HepG2 (cell line): ENCODE measurements around the gene TMEM270. TPM values are rescaled to one million over a fixed set of nuclear protein-coding genes. Genes with fewer than 3 reads are reported as not detected.

Source experiments
- ARID3A ChIP-seq: IDR thresholded peaks from 2 replicates; pipeline ENCODE4 v1.6.1; 2012; ENCODE audit warnings: low read depth, low read length, improper control_type of control experiment
- BCL3 ChIP-seq: sonication (generic); formaldehyde crosslinking; IDR thresholded peaks from 2 replicates; pipeline ENCODE4 v1.5.1; 2020; ENCODE audit warnings: mild to moderate bottlenecking, missing genetic modification reagents, moderate library complexity
- DMTF1 ChIP-seq: sonication (generic); formaldehyde crosslinking; IDR thresholded peaks from 2 replicates; pipeline ENCODE4 v1.4.0; 2020; ENCODE audit warnings: mild to moderate bottlenecking, missing genetic modification reagents
- FOXK2 ChIP-seq: fragments of 450-650 bp; IDR thresholded peaks from 2 replicates; pipeline ENCODE4 v1.6.1; 2016
- MAFG ChIP-seq: sonication (generic); formaldehyde crosslinking; IDR thresholded peaks from 2 replicates; pipeline ENCODE4 v1.5.1; 2020; ENCODE audit warnings: mild to moderate bottlenecking, missing genetic modification reagents
- MYC ChIP-seq: sonication (generic); formaldehyde crosslinking; IDR thresholded peaks from 2 replicates; pipeline ENCODE4 v1.9.0; 2021; ENCODE audit warnings: missing genetic modification reagents, borderline replicate concordance
- SIN3B ChIP-seq: fragments of 150-350 bp; IDR thresholded peaks from 2 replicates; pipeline ENCODE4 v1.6.1; 2014; ENCODE audit warnings: low read length
- TRIM24 ChIP-seq: sonication (generic); formaldehyde crosslinking; IDR thresholded peaks from 2 replicates; pipeline ENCODE4 v1.8.0; 2022; ENCODE audit warnings: mild to moderate bottlenecking, missing genetic modification reagents
- ZBTB34 ChIP-seq: sonication (generic); formaldehyde crosslinking; IDR thresholded peaks from 2 replicates; pipeline ENCODE4 v1.8.0; 2022; ENCODE audit warnings: mild to moderate bottlenecking, missing genetic modification reagents
- ZFP36 ChIP-seq: fragments of 150-350 bp; IDR thresholded peaks from 2 replicates; pipeline ENCODE4 v1.6.1; 2018; ENCODE audit warnings: borderline replicate concordance, low read length, low read depth; ENCODE audit not compliant: partially characterized antibody
- ZIK1 ChIP-seq: sonication (generic); formaldehyde crosslinking; IDR thresholded peaks from 2 replicates; pipeline ENCODE4 v1.5.0; 2020; ENCODE audit warnings: mild to moderate bottlenecking, low read depth, missing genetic modification reagents, borderline replicate concordance
- ZMAT5 ChIP-seq: sonication (generic); formaldehyde crosslinking; IDR thresholded peaks from 2 replicates; pipeline ENCODE4 v1.5.0; 2020; ENCODE audit warnings: mild to moderate bottlenecking, low read depth, missing genetic modification reagents, borderline replicate concordance
- ZNF276 ChIP-seq: sonication (generic); formaldehyde crosslinking; IDR thresholded peaks from 2 replicates; pipeline ENCODE4 v1.4.0; 2020; ENCODE audit warnings: mild to moderate bottlenecking, low read depth, missing genetic modification reagents
- ZNF33A ChIP-seq: sonication (generic); formaldehyde crosslinking; IDR thresholded peaks from 2 replicates; pipeline ENCODE4 v1.5.1; 2020; ENCODE audit warnings: missing genetic modification reagents, mild to moderate bottlenecking, moderate library complexity, borderline replicate concordance
- ZNF431 ChIP-seq: sonication (generic); formaldehyde crosslinking; IDR thresholded peaks from 2 replicates; pipeline ENCODE4 v1.9.0; 2022; ENCODE audit warnings: missing genetic modification reagents, low read depth, mild to moderate bottlenecking, borderline replicate concordance
- ZNF468 ChIP-seq: sonication (generic); formaldehyde crosslinking; IDR thresholded peaks from 2 replicates; pipeline ENCODE4 v1.8.0; 2022; ENCODE audit warnings: mild to moderate bottlenecking, moderate library complexity, missing genetic modification reagents
- ZNF782 ChIP-seq: sonication (generic); formaldehyde crosslinking; IDR thresholded peaks from 2 replicates; pipeline ENCODE4 v1.4.0; 2020; ENCODE audit warnings: missing genetic modification reagents, mild to moderate bottlenecking, borderline replicate concordance
- ZNF790 ChIP-seq: sonication (generic); formaldehyde crosslinking; IDR thresholded peaks from 2 replicates; pipeline ENCODE4 v1.8.0; 2022; ENCODE audit warnings: missing genetic modification reagents, mild to moderate bottlenecking, borderline replicate concordance
- ZSCAN12 ChIP-seq: sonication (generic); formaldehyde crosslinking; IDR thresholded peaks from 2 replicates; pipeline ENCODE4 v1.9.0; 2021; ENCODE audit warnings: mild to moderate bottlenecking, missing genetic modification reagents
- polyA plus RNA-seq, 8 experiments: library from polyadenylated mRNA; depleted of rRNA in 3 of 8; stranded (reverse) in 7 of 8; unstranded in 1 of 8; fragments of >200 nt; fragmentation: Illumina TruSeq in 4 of 8; extraction: Trizol in 4 of 8; gene quantifications; 2 replicates each; pipeline versions ENCODE4 v1.2.1 to v1.2.3, GENCODE V29; 2011 to 2016; ENCODE audit warnings: low read depth in 4 of 8, missing spikeins in 1 of 8, mixed read lengths in 1 of 8; ENCODE audit not compliant: insufficient read depth in 1 of 8
- total RNA-seq, 5 experiments: library from RNA; depleted of rRNA; stranded (reverse); fragments of >200 nt; fragmentation: Illumina TruSeq; extraction: Trizol; gene quantifications; 2 replicates each; pipeline ENCODE4 v1.2.3, GENCODE V29; 2016; ENCODE audit warnings: low read depth in 1 of 5

TMEM270 gene
- total and polyA plus RNA-seq, 2 of the 13 experiments (the other 11 are each of a cell fraction or from before 2014, with no cell fraction given) = not detected

GRCh38 chr7:73842067-73842976 lies 18.6 kb upstream of the TMEM270 start, which contains the start of gene METTL27 (continued):
- no peak for TF ChIP-seq DMTF1 (CRISPR knock-in tag)
- TF ChIP-seq ZFP36 = no peak
- no peak for TF ChIP-seq ZNF33A (CRISPR knock-in tag)
- TF ChIP-seq ZSCAN12 (CRISPR knock-in tag) = no peak
- 0 out of 2 replicates have a peak, but pooled peaks have one; percentile 10 for TF ChIP-seq ZNF782 (CRISPR knock-in tag)
- TF ChIP-seq ZBTB34 (CRISPR knock-in tag) = no peak
- no peak for TF ChIP-seq TRIM24 (CRISPR knock-in tag)
- TF ChIP-seq ZMAT5 = no peak
- TF ChIP-seq ZIK1 = no peak
- no peak for TF ChIP-seq ZNF431 (CRISPR knock-in tag)
- peak; percentile 35; the same call in 1 of the 2 replicates for TF ChIP-seq MYC (CRISPR knock-in tag)
- TF ChIP-seq ZNF276 = no peak
- TF ChIP-seq ZNF790 (CRISPR knock-in tag) = no peak
- TF ChIP-seq MAFG (CRISPR knock-in tag) = no peak
- no peak for TF ChIP-seq ARID3A
- TF ChIP-seq FOXK2 = no peak
- TF ChIP-seq BCL3 (CRISPR knock-in tag) = 0 out of 2 replicates have a peak, but pooled peaks have one; percentile 21
- TF ChIP-seq ZNF468 (CRISPR knock-in tag) = no peak
- TF ChIP-seq SIN3B = no peak
